HepG2 (cell line): ENCODE data around the gene CCND1. TPM values are rescaled to one million over a fixed set of nuclear protein-coding genes. Genes with fewer than 3 reads are reported as not detected.

Experiments
- ARNTL ChIP-seq: sonication (generic); formaldehyde crosslinking; IDR thresholded peaks from 2 replicates; pipeline ENCODE4 v1.4.0; 2020; ENCODE audit warnings: mild to moderate bottlenecking, missing genetic modification reagents
- FOXC1 ChIP-seq: sonication (generic); formaldehyde crosslinking; IDR thresholded peaks from 2 replicates; pipeline ENCODE4 v1.8.0; 2022; ENCODE audit warnings: mild to moderate bottlenecking, missing genetic modification reagents, borderline replicate concordance
- HBP1 ChIP-seq: IDR thresholded peaks from 2 replicates; pipeline ENCODE4 v1.6.1; 2016; ENCODE audit warnings: low read depth, control low read depth
- NFYB ChIP-seq: sonication (generic); formaldehyde crosslinking; IDR thresholded peaks from 2 replicates; pipeline ENCODE4 v1.4.0; 2020; ENCODE audit warnings: missing genetic modification reagents
- RARG ChIP-seq: sonication (generic); formaldehyde crosslinking; IDR thresholded peaks from 2 replicates; pipeline ENCODE4 v1.4.0; 2020; ENCODE audit warnings: low read depth, mild to moderate bottlenecking, missing genetic modification reagents
- SRSF4 ChIP-seq: fragments of 200-400 bp; formaldehyde crosslinking; IDR thresholded peaks from one replicate; pipeline ENCODE4 v1.6.1; 2018; ENCODE audit warnings: mild to moderate bottlenecking, low read depth, low read length, moderate library complexity; ENCODE audit not compliant: poor library complexity, severe bottlenecking
- ZMYM2 ChIP-seq: sonication (generic); formaldehyde crosslinking; IDR thresholded peaks from 2 replicates; pipeline ENCODE4 v1.8.0; 2022; ENCODE audit warnings: mild to moderate bottlenecking, missing genetic modification reagents
- ZNF17 ChIP-seq: sonication (generic); formaldehyde crosslinking; IDR thresholded peaks from 2 replicates; pipeline ENCODE4 v1.5.0; 2020; ENCODE audit warnings: mild to moderate bottlenecking, missing genetic modification reagents
- ZNF317 ChIP-seq: sonication (generic); formaldehyde crosslinking; IDR thresholded peaks from 2 replicates; pipeline ENCODE4 v1.5.0; 2020; ENCODE audit warnings: mild to moderate bottlenecking, missing genetic modification reagents
- ZNF362 ChIP-seq: sonication (generic); formaldehyde crosslinking; IDR thresholded peaks from 2 replicates; pipeline ENCODE4 v1.4.0; 2020; ENCODE audit warnings: missing genetic modification reagents, mild to moderate bottlenecking, borderline replicate concordance
- ZNF749 ChIP-seq: sonication (generic); formaldehyde crosslinking; IDR thresholded peaks from 2 replicates; pipeline ENCODE4 v1.8.0; 2022; ENCODE audit warnings: mild to moderate bottlenecking, missing genetic modification reagents, moderate library complexity, borderline replicate concordance
- polyA plus RNA-seq, 8 experiments: library from polyadenylated mRNA; depleted of rRNA in 3 of 8; stranded (reverse) in 7 of 8; unstranded in 1 of 8; fragments of >200 nt; fragmentation: Illumina TruSeq in 4 of 8; extraction: Trizol in 4 of 8; gene quantifications; 2 replicates each; pipeline versions ENCODE4 v1.2.1 to v1.2.3, GENCODE V29; 2011 to 2016; ENCODE audit warnings: low read depth in 4 of 8, missing spikeins in 1 of 8, mixed read lengths in 1 of 8; ENCODE audit not compliant: insufficient read depth in 1 of 8
- total RNA-seq, 5 experiments: library from RNA; depleted of rRNA; stranded (reverse); fragments of >200 nt; fragmentation: Illumina TruSeq; extraction: Trizol; gene quantifications; 2 replicates each; pipeline ENCODE4 v1.2.3, GENCODE V29; 2016; ENCODE audit warnings: low read depth in 1 of 5
- TF ChIP-seq, protein P1 (sequence below): sonication (generic); formaldehyde crosslinking; IDR thresholded peaks from 2 replicates; pipeline ENCODE4 v1.4.0; 2020; ENCODE audit warnings: missing genetic modification reagents, mild to moderate bottlenecking, borderline replicate concordance
- TF ChIP-seq, protein P2 (sequence below): sonication (generic); formaldehyde crosslinking; IDR thresholded peaks from 2 replicates; pipeline ENCODE4 v1.4.0; 2020; ENCODE audit warnings: missing genetic modification reagents, borderline replicate concordance
- TF ChIP-seq, protein P3 (sequence below): sonication (generic); formaldehyde crosslinking; IDR thresholded peaks from 2 replicates; pipeline ENCODE4 v1.4.0; 2020; ENCODE audit warnings: missing genetic modification reagents, mild to moderate bottlenecking, borderline replicate concordance

Gene CCND1
- total and polyA plus RNA-seq, 2 of the 13 experiments (the other 11 are each of a cell fraction or from before 2014, with no cell fraction given), result 107 to 136 TPM

- TF ChIP-seq, protein P1, sequence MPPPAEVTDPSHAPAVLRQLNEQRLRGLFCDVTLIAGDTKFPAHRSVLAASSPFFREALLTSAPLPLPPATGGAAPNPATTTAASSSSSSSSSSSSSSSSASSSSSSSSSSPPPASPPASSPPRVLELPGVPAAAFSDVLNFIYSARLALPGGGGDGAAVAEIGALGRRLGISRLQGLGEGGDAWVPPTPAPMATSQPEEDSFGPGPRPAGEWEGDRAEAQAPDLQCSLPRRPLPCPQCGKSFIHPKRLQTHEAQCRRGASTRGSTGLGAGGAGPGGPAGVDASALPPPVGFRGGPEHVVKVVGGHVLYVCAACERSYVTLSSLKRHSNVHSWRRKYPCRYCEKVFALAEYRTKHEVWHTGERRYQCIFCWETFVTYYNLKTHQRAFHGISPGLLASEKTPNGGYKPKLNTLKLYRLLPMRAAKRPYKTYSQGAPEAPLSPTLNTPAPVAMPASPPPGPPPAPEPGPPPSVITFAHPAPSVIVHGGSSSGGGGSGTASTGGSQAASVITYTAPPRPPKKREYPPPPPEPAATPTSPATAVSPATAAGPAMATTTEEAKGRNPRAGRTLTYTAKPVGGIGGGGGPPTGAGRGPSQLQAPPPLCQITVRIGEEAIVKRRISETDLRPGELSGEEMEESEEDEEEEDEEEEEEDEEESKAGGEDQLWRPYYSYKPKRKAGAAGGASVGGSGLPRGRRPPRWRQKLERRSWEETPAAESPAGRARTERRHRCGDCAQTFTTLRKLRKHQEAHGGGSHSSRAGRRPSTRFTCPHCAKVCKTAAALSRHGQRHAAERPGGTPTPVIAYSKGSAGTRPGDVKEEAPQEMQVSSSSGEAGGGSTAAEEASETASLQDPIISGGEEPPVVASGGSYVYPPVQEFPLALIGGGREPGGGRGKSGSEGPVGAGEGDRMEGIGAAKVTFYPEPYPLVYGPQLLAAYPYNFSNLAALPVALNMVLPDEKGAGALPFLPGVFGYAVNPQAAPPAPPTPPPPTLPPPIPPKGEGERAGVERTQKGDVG, result no peak
- TF ChIP-seq ZNF362 (no peak; the same call in 1 of the 2 replicates), NFYB (CRISPR knock-in tag) (no peak), FOXC1 (CRISPR knock-in tag) (no peak), ZNF317 (CRISPR knock-in tag) (0 out of 2 replicates have a peak, but pooled peaks have one; percentile 30), RARG (CRISPR knock-in tag) (no peak), ARNTL (CRISPR knock-in tag) (peak; percentile 84), ZMYM2 (CRISPR knock-in tag) (0 out of 2 replicates have a peak, but pooled peaks have one; percentile 53), ZNF17 (CRISPR knock-in tag) (no peak), HBP1 (CRISPR knock-in tag) (peak; percentile 46; the same call in 1 of the 2 replicates), SRSF4 (peak; percentile 41), ZNF749 (CRISPR knock-in tag) (no peak)
- TF ChIP-seq, protein P2, sequence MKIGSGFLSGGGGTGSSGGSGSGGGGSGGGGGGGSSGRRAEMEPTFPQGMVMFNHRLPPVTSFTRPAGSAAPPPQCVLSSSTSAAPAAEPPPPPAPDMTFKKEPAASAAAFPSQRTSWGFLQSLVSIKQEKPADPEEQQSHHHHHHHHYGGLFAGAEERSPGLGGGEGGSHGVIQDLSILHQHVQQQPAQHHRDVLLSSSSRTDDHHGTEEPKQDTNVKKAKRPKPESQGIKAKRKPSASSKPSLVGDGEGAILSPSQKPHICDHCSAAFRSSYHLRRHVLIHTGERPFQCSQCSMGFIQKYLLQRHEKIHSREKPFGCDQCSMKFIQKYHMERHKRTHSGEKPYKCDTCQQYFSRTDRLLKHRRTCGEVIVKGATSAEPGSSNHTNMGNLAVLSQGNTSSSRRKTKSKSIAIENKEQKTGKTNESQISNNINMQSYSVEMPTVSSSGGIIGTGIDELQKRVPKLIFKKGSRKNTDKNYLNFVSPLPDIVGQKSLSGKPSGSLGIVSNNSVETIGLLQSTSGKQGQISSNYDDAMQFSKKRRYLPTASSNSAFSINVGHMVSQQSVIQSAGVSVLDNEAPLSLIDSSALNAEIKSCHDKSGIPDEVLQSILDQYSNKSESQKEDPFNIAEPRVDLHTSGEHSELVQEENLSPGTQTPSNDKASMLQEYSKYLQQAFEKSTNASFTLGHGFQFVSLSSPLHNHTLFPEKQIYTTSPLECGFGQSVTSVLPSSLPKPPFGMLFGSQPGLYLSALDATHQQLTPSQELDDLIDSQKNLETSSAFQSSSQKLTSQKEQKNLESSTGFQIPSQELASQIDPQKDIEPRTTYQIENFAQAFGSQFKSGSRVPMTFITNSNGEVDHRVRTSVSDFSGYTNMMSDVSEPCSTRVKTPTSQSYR (CRISPR knock-in tag), result no peak
- TF ChIP-seq, protein P3, sequence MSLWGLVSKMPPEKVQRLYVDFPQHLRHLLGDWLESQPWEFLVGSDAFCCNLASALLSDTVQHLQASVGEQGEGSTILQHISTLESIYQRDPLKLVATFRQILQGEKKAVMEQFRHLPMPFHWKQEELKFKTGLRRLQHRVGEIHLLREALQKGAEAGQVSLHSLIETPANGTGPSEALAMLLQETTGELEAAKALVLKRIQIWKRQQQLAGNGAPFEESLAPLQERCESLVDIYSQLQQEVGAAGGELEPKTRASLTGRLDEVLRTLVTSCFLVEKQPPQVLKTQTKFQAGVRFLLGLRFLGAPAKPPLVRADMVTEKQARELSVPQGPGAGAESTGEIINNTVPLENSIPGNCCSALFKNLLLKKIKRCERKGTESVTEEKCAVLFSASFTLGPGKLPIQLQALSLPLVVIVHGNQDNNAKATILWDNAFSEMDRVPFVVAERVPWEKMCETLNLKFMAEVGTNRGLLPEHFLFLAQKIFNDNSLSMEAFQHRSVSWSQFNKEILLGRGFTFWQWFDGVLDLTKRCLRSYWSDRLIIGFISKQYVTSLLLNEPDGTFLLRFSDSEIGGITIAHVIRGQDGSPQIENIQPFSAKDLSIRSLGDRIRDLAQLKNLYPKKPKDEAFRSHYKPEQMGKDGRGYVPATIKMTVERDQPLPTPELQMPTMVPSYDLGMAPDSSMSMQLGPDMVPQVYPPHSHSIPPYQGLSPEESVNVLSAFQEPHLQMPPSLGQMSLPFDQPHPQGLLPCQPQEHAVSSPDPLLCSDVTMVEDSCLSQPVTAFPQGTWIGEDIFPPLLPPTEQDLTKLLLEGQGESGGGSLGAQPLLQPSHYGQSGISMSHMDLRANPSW (CRISPR knock-in tag), result no peak
These were observed 13.9 kb downstream of the CCND1 start (continued) for GRCh38 chr11:69654660-69655478.
